ENCODE results near the gene FOXS1. TPM values are rescaled to one million over a fixed set of nuclear protein-coding genes. Genes with fewer than 3 reads are reported as not detected.

Gene FOXS1
- total RNA-seq, 1 donor from 2014 or later, result not detected

DNA sequence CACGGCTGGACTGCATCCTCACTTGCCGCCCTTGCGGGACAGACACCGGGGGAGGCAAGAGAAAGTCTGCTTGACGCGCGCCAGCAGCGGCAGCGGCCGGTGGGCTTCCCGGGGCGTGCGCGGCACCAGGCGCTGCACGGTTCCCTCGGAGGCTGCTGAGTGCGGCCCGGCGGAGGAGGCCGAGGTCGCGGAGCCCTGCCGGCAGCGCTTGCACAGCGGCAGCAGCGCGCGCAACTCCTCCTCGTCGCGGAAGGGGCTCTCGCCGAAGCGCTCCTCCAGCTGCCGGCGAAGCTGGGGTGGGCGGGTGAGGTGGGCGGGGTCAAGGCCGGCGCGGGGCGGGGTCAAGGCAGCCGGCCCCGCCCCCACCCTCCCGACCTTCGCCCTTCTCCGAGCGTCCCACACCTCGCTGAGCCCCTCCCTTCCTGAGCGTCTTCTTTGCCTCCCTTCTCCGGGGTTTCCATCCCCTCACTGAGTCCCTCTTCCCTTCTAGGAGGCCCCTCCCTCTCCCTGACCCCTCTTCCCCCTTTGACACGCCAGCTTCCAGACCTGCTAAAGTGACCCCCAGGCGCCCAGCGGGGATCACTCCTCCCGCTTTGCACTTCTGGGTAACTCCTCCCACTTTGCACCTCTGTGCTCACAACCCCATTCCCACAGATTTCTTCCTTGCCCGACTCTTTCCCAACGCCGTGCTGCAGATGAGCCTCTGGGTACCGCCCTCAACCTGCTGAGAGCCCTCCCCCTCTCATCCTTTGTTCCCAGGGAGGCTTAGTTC is 16.2 kb upstream of the FOXS1 start:
- intact Hi-C loops (cut with micrococcal nuclease), result no loop called here

DNA sequence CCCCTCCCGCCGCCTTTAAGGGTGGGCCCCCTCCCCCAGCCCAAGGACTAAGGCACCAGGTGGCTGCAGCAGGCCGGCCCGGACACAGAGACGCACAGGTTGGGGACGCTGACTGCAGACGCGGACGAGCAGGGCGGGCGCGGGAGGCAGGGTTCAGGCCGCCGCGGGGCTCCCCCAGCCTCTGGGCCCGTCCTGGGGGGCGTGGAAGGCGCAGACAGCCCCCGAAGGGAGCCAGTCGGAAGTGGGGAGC is 15.7 kb upstream of the FOXS1 start:
- intact Hi-C loops (cut with micrococcal nuclease), result no loop called here

DNA sequence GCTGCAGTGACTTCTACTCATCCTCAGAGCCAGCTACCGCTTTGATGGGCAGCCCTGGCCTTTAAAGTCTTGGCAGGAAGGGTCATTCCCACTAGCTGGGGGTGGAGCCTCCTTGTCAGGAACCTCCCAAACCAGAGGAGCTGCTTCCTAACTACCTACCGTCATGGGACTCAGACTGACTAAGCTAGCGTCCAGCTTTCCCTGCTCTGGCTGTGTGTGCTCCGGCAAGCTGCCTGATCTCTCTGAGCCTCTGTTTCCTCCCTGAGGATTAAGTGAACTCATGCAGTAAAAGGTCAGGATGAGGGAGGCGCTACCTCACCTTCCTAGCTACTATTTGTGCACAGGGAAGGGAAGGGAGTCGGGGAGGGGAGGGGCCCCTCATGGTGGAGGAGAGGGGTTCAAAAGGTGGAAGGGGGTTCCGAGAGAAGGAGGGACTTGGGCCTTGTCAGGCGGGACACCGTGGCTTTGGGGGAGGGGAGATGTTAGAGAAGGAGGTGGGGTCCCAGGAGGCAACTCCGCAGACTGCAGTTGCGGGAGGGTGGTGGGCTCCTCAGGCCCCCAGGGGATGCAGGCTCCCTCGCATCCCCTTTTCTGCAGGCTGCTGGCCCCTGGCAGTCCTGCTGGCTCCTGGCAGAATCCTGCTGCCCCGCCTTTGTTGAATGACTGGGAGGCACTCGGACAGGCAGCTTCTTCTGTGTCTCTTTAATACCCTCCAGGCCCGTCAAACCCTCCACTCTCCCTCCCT is 15.2 kb upstream of the FOXS1 start:
- intact Hi-C loops (cut with micrococcal nuclease), result no loop called here

DNA sequence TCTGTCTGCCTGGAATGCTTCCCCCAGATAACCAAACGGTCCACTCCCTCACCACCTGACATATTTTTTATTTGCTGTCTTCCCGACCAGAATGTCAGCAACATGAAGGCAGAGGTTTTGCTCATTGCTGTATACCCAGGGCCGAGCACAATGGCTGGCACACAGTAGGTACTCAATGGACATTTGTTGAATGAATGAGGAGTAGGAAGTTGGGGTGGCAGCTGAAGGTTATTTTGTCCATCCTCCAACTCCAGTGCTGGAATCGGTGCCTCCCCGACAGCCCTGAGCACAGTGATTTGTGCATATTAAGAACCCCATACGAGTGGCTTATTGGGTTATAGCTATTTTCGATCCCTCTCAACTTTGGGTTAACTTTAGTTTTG is 14.6 kb upstream of the FOXS1 start:
- intact Hi-C loops (cut with micrococcal nuclease), result no loop called here

- intact Hi-C loops (cut with micrococcal nuclease), result no loop called here
Measured at GRCh38 chr20:31859266-31859997, 14.0 kb upstream of the FOXS1 start.

GRCh38 chr20:31858760-31859083 is 13.3 kb upstream of the FOXS1 start:
- intact Hi-C loops (cut with micrococcal nuclease), result no loop called here

DNA sequence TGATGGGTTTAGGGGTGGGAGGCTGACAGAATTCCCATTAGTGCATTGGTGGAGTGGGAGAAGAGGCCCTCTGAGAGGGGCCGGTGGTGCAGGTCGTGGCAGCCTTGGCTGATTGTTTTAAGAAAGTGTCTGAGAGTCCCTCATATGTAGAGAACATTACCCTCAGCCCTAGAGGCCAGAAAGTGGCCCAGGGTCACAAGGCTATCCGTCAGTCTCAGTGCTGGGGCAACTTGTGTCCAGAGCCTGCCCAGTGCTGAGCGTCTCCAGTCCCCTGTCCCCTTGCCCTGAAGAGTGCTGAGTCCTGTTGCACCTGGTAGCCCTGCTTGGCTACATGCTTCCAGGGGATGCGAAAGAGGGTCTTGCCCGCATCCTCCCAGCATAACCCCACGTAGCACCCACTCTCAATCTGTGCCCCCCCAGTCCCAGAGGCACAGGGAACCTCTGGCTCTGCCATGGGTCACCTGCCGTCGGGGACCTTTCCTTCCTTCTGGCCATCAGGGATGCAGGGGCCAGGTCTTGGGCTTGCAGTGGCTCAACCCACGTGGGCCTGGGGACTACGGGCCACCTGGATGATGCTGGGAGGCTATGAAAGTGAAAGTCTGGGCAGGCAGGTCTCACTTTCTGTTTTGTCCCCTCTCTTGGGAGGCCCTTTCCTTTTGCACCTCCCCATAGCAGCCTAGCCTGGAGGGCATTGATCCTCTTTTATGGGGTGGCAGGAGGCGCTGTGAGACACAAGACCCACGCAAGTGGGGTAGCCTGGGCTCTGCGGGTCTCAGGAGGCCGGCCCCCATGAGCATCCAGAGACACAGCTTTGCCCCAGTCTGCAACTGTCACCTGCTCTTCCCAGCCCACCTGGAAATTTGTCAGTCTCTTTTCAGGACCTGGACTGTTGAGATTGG is 12.7 kb upstream of the FOXS1 start:
- intact Hi-C loops (cut with micrococcal nuclease), result no loop called here

GRCh38 chr20:31856516-31856915 is 11.1 kb upstream of the FOXS1 start:
- intact Hi-C loops (cut with micrococcal nuclease), result no loop called here

DNA sequence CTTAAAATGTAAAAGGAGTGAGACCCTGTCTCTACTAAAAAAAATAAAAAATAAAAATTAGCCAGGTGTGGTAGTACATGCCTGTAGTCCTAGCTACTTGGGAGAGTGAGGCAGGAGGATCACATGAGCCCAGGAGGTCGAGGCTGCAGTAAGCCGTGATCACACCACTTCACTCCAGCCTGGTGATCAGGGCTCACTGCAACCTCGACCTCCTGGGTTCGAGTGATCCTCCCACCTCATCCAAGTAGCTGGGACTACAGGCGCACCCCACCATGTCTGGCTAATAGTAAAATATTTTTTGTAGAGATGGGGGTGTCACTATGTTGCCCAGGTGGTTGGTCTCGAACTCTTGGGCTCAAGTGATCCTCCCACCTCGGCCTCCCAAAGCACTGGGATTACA is 8.1 kb upstream of the FOXS1 start:
- intact Hi-C loops (cut with micrococcal nuclease), result loop anchor here (2.0 to 5.0 kb wide), 2 partner anchors 25 to 164 kb away; no protein-coding TSS in a partner anchor

GRCh38 chr20:31851240-31851955 is 6.0 kb upstream of the FOXS1 start:
- intact Hi-C loops (cut with micrococcal nuclease), result loop anchor here (5.0 kb wide), 1 partner anchor 166 kb away; no protein-coding TSS in a partner anchor

- intact Hi-C loops (cut with micrococcal nuclease), result no loop called here
Measured at GRCh38 chr20:31849306-31849930, 4.0 kb upstream of the FOXS1 start.

GRCh38 chr20:31848088-31848999 is 2.9 kb upstream of the FOXS1 start:
- intact Hi-C loops (cut with micrococcal nuclease), result loop anchor here (1.0 kb wide), 1 partner anchor 47 kb away; no protein-coding TSS in a partner anchor

DNA sequence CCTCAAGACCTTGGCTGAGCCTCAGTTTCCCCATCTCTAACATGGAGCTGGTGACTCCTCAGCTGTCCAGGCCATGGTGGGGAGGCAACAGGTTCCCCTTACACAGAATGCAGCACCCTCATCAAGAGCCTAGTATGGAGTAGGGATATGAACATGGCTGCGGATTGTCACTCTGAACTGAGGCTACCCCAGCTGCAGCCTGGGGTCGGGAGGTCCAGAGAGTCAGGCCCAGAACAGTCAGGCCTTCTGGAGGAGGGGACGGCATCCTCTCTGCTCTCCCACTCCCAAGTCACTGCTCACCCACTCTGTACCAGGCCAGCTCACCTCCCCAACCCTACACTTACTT is 1.4 kb upstream of the FOXS1 start:
- intact Hi-C loops (cut with micrococcal nuclease), result loop anchor here (1.0 kb wide), 1 partner anchor 23 kb away; no protein-coding TSS in a partner anchor

DNA sequence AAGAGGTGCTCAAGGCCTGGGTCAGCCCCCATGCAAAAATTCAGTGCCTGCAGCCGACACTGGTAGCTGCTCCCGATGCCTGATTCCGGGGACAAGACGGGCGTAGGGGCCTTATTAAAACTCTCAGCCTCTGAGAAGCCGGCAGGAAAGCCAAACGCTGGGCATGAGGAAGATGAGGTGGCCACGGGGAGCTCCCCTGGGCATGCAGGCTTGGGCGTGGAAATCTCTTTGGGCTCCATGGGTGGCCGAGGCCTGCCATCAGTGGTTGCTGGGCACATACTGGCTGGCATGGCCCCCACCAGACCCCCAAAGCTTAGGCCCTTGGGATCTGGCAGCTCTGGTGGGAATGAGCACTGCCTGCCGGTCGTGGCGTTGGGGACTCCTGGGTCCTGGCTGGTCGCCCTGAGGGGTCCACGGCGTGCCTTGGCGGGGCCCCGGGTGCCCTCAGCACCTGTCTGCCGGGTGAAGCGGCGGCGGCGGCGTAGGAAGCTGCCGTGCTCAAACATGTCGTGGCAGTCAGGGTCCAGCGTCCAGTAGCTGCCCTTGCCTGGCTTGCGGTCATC is 586 bp downstream of the FOXS1 start:
- intact Hi-C loops (cut with micrococcal nuclease), result no loop called here

DNA sequence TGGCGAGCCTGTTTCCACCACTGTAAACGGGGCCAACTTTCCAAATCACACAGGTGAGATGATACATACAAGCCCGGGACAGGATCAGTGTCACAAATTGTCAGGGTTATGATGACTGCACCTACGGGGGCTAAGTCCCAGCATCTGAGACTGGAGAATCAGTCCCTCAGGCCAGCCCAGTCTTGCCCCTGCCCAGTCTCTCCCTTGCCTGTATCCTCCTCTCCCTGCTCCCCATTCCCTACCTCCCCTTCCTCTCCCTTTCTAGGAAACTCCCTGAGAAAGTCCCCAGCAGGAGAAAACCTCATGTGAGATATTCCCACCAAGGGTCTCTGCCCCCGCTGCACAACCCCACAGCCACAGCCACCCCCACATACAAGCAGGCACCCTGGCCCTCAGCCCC is 1.5 kb downstream of the FOXS1 start:
- intact Hi-C loops (cut with micrococcal nuclease), result no loop called here

DNA sequence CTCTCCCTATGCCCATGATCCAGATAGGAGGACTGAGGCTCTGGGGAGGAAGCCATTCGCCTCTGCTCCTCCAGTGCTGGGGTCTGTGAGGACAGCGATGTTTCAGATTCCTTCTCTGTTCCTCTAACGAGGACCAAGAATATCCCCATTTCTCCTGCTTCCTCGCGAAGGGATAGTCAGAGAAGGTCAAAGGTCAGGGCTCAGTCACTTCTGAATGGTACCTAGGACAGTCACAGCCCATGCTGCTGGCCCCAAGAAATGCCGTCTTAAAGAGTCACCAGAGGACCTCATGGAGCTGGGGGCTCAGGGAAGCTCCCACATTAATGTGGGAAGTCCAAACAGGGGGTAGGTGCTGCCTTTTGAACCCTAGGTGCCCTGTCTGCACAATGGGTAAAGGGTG is 2.1 kb downstream of the FOXS1 start:
- intact Hi-C loops (cut with micrococcal nuclease), result no loop called here

DNA sequence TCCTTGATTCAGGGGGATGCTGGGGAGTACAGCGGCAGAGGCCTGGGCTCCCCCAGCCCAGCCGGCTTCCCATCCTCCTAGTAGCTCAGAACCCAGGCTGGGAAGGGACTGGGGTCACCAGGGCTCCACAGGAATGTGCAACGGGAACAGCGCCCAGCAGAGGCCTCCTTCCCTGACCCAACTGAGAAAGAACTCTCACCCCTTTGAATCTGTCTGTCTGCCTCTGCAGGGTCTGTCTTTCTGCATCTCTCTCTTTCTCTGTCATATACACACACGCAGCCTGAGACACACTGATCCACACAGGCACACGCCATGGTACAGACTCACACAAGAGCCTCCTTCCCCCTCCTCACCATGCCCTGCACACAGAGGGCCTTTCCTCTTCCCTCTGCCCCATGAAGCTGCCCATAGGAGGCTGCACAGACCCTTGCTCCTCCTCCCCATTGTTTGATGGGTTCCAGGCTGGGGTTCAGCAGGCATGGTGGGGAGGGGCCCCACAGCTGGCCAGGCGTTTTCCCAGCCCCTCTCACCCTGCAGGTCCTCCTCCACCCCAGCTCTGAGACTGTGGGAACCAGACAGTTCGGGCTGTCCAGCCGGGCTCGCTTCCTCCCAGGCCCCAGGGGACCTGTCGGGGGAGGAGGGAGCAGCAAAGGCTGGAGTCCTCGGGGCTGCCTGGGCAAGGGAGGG is 2.8 kb downstream of the FOXS1 start:
- intact Hi-C loops (cut with micrococcal nuclease), result no loop called here

DNA sequence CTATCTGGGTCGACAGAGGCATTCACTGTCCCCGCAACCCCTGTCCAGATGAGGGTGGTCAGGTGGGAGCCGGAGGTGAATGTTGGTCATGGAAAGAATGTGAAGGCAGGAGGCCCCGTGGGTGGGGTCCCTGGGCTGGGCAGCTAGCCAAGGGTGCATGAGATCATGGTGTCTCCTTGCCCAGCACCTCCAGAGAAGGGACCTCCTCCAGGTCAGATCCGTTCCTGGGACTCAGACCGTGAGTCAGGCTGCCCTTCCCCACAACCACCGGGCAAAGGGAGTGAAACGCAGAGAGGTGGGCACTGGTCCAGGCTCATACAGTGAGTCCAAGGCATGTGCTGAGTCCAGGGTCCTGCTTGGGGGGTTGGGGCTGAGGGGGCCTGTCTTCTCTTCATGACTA is 3.5 kb downstream of the FOXS1 start:
- intact Hi-C loops (cut with micrococcal nuclease), result no loop called here
